ENCODE results near the gene DCDC2C. TPM values are rescaled to one million over a fixed set of nuclear protein-coding genes. Genes with fewer than 3 reads are reported as not detected.
"Not testable (repeated sequence)": the region's sequence is repeated elsewhere in the genome, so short reads cannot be mapped to it uniquely, and the experiment has no call there.

DCDC2C gene
- polyA plus RNA-seq, 3 donors = 0.31 TPM; not detected in 2

- no peak for DNase-seq (ENCODE audit: low read depth in 3 of 3, low spot score in 2 of 3)
These were observed 111.4 kb downstream of the DCDC2C start for GRCh38 chr2:3814706-3815245.

GRCh38 chr2:3817144-3817543, 113.8 kb downstream of the DCDC2C start:
- not testable (repeated sequence) for DNase-seq (ENCODE audit: low read depth in 3 of 3, low spot score in 2 of 3)

GRCh38 chr2:3823748-3824147, 120.4 kb downstream of the DCDC2C start:
- DNase-seq (ENCODE audit: low read depth in 3 of 3, low spot score in 2 of 3) = no peak

DNA sequence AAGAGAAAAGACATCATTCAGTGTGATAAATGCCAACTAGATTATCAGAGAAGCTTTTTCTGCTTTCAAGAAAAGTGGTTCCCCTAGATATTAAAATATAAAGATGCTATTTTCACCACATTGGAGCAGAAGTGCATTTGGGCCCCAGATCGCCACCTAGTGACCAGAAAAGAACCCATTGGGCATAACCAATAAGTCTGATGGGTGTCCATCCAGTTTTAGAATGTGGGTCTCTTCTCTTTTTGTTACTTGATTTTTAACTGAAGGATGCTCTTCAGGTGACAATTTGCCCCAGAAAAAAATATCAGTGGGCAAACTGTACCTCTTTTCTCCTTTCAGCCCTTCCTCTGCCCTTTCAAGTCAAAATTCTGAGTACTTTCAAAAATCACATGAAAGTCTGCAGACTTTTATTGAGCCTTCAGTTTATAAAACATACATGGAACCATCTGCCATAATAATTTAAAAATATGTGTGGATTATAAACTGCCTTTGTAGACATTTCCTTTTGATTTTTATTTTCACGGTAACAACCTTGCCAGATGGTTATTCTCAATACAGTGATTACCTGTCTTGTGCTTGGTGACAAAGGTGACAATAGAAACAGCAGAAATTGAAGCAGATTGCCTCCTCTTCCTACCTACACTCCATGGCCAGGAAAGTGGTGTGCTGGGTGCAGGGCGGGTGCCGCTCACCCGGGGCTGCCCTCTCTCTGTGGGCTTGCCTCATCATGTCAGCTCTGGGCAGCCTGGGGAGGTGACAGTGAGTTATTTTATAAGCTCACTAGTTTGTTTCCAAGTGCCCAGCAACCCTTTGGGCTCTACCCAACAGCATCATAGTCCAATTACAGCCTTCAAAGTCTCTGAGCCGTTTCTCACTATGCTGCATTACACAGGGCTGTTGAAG, 124.5 kb downstream of the DCDC2C start:
- no peak for DNase-seq (ENCODE audit: low read depth in 3 of 3, low spot score in 2 of 3)

DNA sequence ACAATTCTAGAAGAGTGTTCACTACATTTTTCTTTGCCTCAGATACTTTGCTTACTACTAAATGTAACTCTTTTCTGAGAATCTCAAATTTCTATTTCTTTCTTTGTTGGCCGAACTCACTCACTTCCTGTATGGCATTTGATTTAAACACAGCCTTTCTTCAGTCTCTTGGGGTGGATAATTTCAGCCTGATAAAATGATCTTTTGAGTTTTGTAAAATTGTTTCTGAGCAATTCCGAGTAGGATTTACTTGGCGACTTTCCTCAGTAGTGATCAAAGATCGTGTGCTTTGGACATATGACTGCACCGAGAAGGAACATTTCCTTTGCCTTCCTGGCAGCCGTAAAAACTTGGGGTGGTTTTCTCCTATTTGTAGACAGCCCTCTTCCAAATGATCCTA, 127.4 kb downstream of the DCDC2C start:
- no peak for DNase-seq (ENCODE audit: low read depth in 3 of 3, low spot score in 2 of 3)

DNA sequence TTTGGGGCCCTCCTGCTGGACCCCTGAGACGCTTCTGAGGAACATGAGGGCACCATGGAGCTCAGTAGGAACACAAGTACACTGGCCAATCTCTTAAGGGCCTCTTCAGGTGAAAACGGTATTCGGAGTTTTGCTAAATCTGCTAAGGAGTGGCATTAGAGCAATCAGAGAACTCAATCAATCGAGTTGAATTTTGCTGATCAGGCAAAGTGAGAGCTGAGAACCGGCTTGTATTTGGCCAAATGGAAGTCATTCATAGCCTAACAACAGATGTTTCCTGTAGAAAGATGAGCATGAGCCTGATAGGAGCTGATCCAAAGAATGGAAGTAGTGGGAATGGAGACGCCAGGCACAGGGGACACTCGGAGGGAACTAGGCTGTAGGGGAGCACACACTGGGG, 133.7 kb downstream of the DCDC2C start:
- DNase-seq (ENCODE audit: low read depth in 3 of 3, low spot score in 2 of 3) = no peak

- DNase-seq (ENCODE audit: low read depth in 3 of 3, low spot score in 2 of 3) = no peak
These were observed 135.0 kb downstream of the DCDC2C start for GRCh38 chr2:3838348-3838747.

DNA sequence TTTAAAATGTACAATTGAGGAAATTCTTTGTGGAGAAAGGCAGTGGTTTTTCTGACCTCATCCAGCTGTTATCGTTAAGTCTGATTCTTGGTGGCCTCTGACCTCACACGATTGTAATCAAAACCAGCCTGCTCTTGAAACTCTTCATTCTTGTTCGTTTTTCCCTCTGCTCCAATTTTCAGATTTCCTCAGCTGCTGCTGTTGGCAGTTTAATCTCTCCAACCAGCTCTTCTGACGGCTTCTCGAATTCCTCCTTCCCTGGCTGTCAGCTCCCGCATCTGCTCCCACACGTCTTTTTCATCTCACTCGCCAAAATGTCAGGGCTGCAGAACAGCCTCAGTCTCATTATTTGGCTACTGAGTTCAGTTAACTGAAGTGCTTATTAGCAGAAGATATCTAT, 136.1 kb downstream of the DCDC2C start:
- peak in 1 of 3 donors; percentile 6 for DNase-seq (ENCODE audit: low read depth in 3 of 3, low spot score in 2 of 3)

GRCh38 chr2:3840611-3841155, 137.3 kb downstream of the DCDC2C start:
- DNase-seq (ENCODE audit: low read depth in 3 of 3, low spot score in 2 of 3) = no peak

- no peak for DNase-seq (ENCODE audit: low read depth in 3 of 3, low spot score in 2 of 3)
These were observed 144.2 kb downstream of the DCDC2C start for GRCh38 chr2:3847397-3848052.

- DNase-seq (ENCODE audit: low read depth in 3 of 3, low spot score in 2 of 3) = no peak
These were observed 145.4 kb downstream of the DCDC2C start for GRCh38 chr2:3848776-3849175.

GRCh38 chr2:3849213-3849612, 145.8 kb downstream of the DCDC2C start:
- DNase-seq (ENCODE audit: low read depth in 3 of 3, low spot score in 2 of 3) = no peak

DNA sequence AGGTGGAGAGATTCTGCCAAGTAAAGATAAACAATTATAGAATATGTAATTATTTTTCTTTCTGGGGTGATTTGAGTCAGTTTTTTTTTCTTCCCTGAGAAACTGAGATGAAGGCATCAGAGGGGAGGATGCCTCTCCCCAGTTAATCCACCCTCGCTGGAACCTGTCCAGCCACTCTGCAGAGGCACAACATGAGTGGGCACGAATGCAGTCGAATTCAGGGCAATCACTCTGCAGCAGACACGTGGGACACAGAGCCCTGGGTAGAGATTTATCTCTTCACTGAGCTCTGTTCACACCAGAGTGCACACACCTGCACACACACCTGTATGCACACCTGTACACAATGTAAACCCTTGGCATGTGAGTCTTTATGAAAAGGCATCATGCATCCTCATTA, 154.2 kb downstream of the DCDC2C start:
- no peak for DNase-seq (ENCODE audit: low read depth in 3 of 3, low spot score in 2 of 3)

DNA sequence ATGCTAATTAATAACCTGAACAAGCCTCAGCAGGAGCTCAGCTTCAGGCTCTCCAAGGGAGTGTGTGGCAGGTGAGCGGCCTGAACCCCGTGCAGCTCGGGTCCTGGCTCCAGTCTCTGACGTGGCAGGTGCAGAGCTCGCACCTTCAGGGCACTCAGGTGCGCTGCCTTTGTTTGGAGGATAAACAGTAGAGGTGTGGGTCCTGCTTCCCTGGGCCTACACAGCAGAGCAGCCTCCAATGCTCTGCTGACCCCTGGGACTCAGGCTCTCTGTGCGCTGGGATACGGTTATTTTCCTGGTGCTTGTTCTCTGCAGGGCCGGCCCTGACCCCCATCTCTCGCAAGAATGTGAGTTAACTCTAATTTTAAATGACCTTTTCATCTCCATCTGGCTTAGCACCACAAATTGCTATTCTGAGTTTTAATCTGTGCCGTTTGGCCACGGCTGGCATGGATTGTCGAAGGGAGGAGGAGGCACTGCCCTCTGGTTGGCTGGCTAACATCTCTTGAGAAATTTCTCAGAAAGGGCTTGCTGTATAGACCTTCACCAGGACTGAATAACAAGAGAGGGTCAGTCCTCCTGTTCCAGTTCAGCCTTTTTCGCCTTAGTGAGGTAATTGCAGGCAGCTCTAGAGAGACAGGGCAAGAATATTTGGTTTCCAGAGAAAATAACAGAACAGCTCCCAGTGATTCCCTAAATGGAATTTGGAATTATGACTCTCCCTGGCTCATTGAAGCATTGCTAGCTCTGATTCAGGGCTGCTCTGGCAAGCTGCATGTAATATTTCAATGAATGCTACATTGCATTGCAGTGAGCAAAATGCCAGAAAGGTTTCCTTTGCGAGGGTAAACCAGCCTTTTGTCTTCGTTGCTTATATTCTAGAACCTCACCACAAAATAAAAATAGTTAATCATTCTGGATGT, 161.8 kb downstream of the DCDC2C start:
- DNase-seq (ENCODE audit: low read depth in 3 of 3, low spot score in 2 of 3) = no peak

- no peak for DNase-seq (ENCODE audit: low read depth in 3 of 3, low spot score in 2 of 3)
These were observed 164.1 kb downstream of the DCDC2C start for GRCh38 chr2:3867469-3867868.

DNA sequence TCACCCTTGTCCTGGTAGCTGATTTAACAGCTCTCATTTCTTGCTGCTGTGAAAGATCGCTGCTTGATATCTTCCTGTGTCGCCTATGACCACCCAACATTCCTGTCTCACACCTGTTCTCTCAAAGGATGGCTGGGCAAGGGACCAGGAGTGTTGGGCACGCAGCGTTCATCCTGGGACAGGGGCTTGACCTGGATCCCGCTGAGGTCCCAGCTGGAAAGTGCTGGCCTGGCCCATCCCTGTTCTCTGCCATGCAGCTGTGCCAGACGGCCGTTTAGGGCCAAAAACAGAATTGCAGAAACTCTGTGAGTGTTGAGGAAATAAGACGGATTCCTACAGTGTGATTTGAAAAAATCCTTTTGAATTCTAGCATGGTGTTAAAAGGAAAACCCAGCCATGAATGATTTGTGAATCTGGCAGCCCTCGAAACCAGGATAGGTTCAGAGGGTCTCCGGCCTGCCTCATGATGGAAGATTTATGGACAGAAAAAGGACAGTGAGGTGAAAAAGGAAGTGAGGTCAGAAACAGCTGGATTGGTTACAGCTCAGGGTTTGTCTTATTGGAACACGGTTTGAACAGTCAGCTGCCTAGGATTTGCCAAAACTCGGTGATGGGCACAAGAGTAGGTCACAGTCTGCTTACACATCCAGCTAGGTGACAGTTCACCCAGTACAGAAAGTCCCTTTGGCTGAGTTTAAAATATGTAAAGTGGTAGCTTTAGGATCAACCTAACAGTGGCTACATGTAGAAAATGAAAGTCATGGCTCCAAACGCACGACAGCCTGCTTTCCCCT, 164.8 kb downstream of the DCDC2C start:
- no peak for DNase-seq (ENCODE audit: low read depth in 3 of 3, low spot score in 2 of 3)

DNA sequence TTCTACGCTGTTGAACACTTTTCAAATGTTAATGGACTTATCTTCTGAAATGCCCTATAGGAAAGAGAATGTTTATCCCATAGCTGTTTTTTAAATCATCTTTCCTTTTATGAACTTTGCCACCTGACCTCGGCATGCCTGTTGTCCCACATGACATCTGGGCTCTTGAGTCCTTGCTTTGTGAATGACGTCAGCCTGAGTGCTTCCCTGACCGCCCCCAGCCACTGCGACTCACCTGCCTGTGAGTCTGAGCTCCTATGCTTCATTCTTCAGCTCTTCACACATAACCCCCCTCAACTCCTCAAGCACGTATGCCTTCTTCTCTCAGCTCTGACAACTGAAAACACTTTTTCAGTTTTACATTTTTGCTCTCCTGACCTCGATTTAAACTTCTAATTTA, 166.8 kb downstream of the DCDC2C start:
- DNase-seq (ENCODE audit: low read depth in 3 of 3, low spot score in 2 of 3) = no peak

GRCh38 chr2:3871002-3871401, 167.6 kb downstream of the DCDC2C start:
- DNase-seq (ENCODE audit: low read depth in 3 of 3, low spot score in 2 of 3) = no peak

- no peak for DNase-seq (ENCODE audit: low read depth in 3 of 3, low spot score in 2 of 3)
These were observed 169.1 kb downstream of the DCDC2C start for GRCh38 chr2:3872451-3872850.

DNA sequence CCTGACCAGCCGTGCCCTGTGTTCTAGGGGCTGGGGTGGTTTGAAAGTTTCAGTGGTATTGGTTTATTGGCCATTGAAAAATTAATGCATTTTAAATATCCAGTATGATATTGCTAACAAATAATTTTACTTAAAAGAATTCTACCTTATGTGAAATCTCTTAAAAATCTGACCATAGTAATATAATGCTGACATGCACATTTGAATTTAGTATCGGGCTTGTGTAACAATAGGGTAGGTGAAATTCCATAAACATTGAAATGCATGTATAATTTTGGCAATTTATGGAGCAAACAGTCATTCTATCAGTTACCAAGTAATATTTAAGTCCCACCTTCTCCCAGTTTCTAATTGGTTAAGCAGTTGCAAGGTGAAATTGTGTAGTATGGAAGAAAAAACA, 170.5 kb downstream of the DCDC2C start:
- no peak for DNase-seq (ENCODE audit: low read depth in 3 of 3, low spot score in 2 of 3)
